Activated CD8-positive, alpha-beta memory T cell treated with anti-CD3 and anti-CD28 coated beads for 1 hour (primary cell): ENCODE data around the gene TH.

ENCODE experiments used
- DNase-seq, 2 donors: peaks; one replicate each; pipeline ENCODE4 v3.0.0-alpha.2; 2020; ENCODE audit warnings: low read depth in 1 of 2; ENCODE audit errors: extremely low read depth in 1 of 2

Gene TH

GRCh38 chr11:2171591-2172003, at the start of gene TH:
TSS of gene TH (minus strand) at chr11:2171815. CDS start at chr11:2171786, 29 bp downstream.
- DNase-seq: no peak

GRCh38 chr11:2221024-2221423, 49.4 kb upstream of the TH start:
- DNase-seq: no peak

- DNase-seq: no peak
Measured at GRCh38 chr11:2220173-2220771, 48.7 kb upstream of the TH start.

GRCh38 chr11:2219318-2220017, 47.9 kb upstream of the TH start:
- no peak for DNase-seq

- DNase-seq: no peak
Measured at GRCh38 chr11:2218031-2218633, 46.5 kb upstream of the TH start.

- no peak for DNase-seq
Measured at GRCh38 chr11:2217211-2218030, 45.8 kb upstream of the TH start.

- DNase-seq: no peak
Measured at GRCh38 chr11:2216400-2217064, 44.9 kb upstream of the TH start.

GRCh38 chr11:2215561-2216399, 44.2 kb upstream of the TH start:
- DNase-seq: no peak

GRCh38 chr11:2215230-2215560, 43.6 kb upstream of the TH start:
- no peak for DNase-seq

- no peak for DNase-seq
Measured at GRCh38 chr11:2214527-2215229, 43.1 kb upstream of the TH start.

GRCh38 chr11:2213890-2214526, 42.4 kb upstream of the TH start:
- DNase-seq: no peak

- no peak for DNase-seq
Measured at GRCh38 chr11:2213384-2213842, 41.8 kb upstream of the TH start.

- DNase-seq: no peak
Measured at GRCh38 chr11:2212411-2213251, 41.0 kb upstream of the TH start.

- DNase-seq: no peak
Measured at GRCh38 chr11:2211113-2211971, 39.7 kb upstream of the TH start.

- DNase-seq: no peak
Measured at GRCh38 chr11:2210366-2211112, 38.9 kb upstream of the TH start.

- no peak for DNase-seq
Measured at GRCh38 chr11:2209900-2210321, 38.3 kb upstream of the TH start.
